HepG2 (cell line): ENCODE results near the gene B4GALT5. TPM values are rescaled to one million over a fixed set of nuclear protein-coding genes. Genes with fewer than 3 reads are reported as not detected.

ENCODE experiments used
- ATF1 ChIP-seq: IDR thresholded peaks from 2 replicates; pipeline ENCODE4 v1.6.1; 2016; ENCODE audit warnings: mild to moderate bottlenecking, control low read depth
- CC2D1A ChIP-seq: sonication (generic); formaldehyde crosslinking; IDR thresholded peaks from 2 replicates; pipeline ENCODE4 v1.8.1; 2023; ENCODE audit warnings: mild to moderate bottlenecking, missing genetic modification reagents
- CENPT ChIP-seq: sonication (generic); formaldehyde crosslinking; IDR thresholded peaks from 2 replicates; pipeline ENCODE4 v1.8.0; 2022; ENCODE audit warnings: low read depth, mild to moderate bottlenecking, moderate library complexity, missing genetic modification reagents
- DMAP1 ChIP-seq: IDR thresholded peaks from 2 replicates; pipeline ENCODE4 v1.6.1; 2016
- ETV6 ChIP-seq: sonication (generic); formaldehyde crosslinking; conservative IDR thresholded peaks from 2 replicates; pipeline ENCODE4 v1.4.0; 2020; ENCODE audit warnings: missing genetic modification reagents
- GLI4 ChIP-seq: sonication (generic); formaldehyde crosslinking; IDR thresholded peaks from 2 replicates; pipeline ENCODE4 v1.5.1; 2020; ENCODE audit warnings: missing genetic modification reagents, mild to moderate bottlenecking, moderate library complexity, borderline replicate concordance
- NR2F6 ChIP-seq, 2 experiments: IDR thresholded peaks; 2 replicates each; pipeline ENCODE4 v1.6.1; 2016; ENCODE audit warnings: antibody characterized with exemption in 1 of 2, mild to moderate bottlenecking in 1 of 2
- POGZ ChIP-seq: sonication (generic); formaldehyde crosslinking; IDR thresholded peaks from 2 replicates; pipeline ENCODE4 v1.4.0; 2020; ENCODE audit warnings: mild to moderate bottlenecking, missing genetic modification reagents
- THYN1 ChIP-seq: sonication (generic); formaldehyde crosslinking; IDR thresholded peaks from 2 replicates; pipeline ENCODE4 v1.8.1; 2023; ENCODE audit warnings: low read depth, mild to moderate bottlenecking, moderate library complexity, missing genetic modification reagents, borderline replicate concordance
- USF2 ChIP-seq, 2 experiments: sonication (generic) in 1 of 2; formaldehyde crosslinking in 1 of 2; IDR thresholded peaks; 2 replicates each; pipeline versions ENCODE4 v1.5.1 to v1.6.1; 2011 to 2020; ENCODE audit warnings: borderline replicate concordance in 1 of 2, low read depth in 1 of 2, low read length in 1 of 2, mild to moderate bottlenecking in 1 of 2, missing genetic modification reagents in 1 of 2, moderate library complexity in 1 of 2
- ZBTB33 ChIP-seq: sonication (generic); formaldehyde crosslinking; IDR thresholded peaks from 2 replicates; pipeline ENCODE4 v1.4.0; 2020; ENCODE audit warnings: missing genetic modification reagents
- ZBTB34 ChIP-seq: sonication (generic); formaldehyde crosslinking; IDR thresholded peaks from 2 replicates; pipeline ENCODE4 v1.8.0; 2022; ENCODE audit warnings: mild to moderate bottlenecking, missing genetic modification reagents
- ZKSCAN1 ChIP-seq: fragments of 150-350 bp; IDR thresholded peaks from 2 replicates; pipeline ENCODE4 v1.6.1; 2014; ENCODE audit warnings: low read length
- ZNF121 ChIP-seq: sonication (generic); formaldehyde crosslinking; IDR thresholded peaks from 2 replicates; pipeline ENCODE4 v1.5.0; 2020; ENCODE audit warnings: mild to moderate bottlenecking, missing genetic modification reagents
- ZNF317 ChIP-seq: sonication (generic); formaldehyde crosslinking; IDR thresholded peaks from 2 replicates; pipeline ENCODE4 v1.5.0; 2020; ENCODE audit warnings: mild to moderate bottlenecking, missing genetic modification reagents
- ZNF354B ChIP-seq: sonication (generic); formaldehyde crosslinking; IDR thresholded peaks from 2 replicates; pipeline ENCODE4 v1.8.0; 2022; ENCODE audit warnings: mild to moderate bottlenecking, missing genetic modification reagents
- ZNF570 ChIP-seq: sonication (generic); formaldehyde crosslinking; IDR thresholded peaks from 2 replicates; pipeline ENCODE4 v1.4.0; 2020; ENCODE audit warnings: mild to moderate bottlenecking, missing genetic modification reagents, borderline replicate concordance
- ZNF609 ChIP-seq: sonication (generic); formaldehyde crosslinking; IDR thresholded peaks from 2 replicates; pipeline ENCODE4 v1.4.0; 2020; ENCODE audit warnings: mild to moderate bottlenecking, missing genetic modification reagents, borderline replicate concordance
- ZNF678 ChIP-seq: sonication (generic); formaldehyde crosslinking; IDR thresholded peaks from 2 replicates; pipeline ENCODE4 v1.4.0; 2020; ENCODE audit warnings: mild to moderate bottlenecking, missing genetic modification reagents
- polyA plus RNA-seq, 8 experiments: library from polyadenylated mRNA; depleted of rRNA in 3 of 8; stranded (reverse) in 7 of 8; unstranded in 1 of 8; fragments of >200 nt; fragmentation: Illumina TruSeq in 4 of 8; extraction: Trizol in 4 of 8; gene quantifications; 2 replicates each; pipeline versions ENCODE4 v1.2.1 to v1.2.3, GENCODE V29; 2011 to 2016; ENCODE audit warnings: low read depth in 4 of 8, missing spikeins in 1 of 8, mixed read lengths in 1 of 8; ENCODE audit not compliant: insufficient read depth in 1 of 8
- total RNA-seq, 5 experiments: library from RNA; depleted of rRNA; stranded (reverse); fragments of >200 nt; fragmentation: Illumina TruSeq; extraction: Trizol; gene quantifications; 2 replicates each; pipeline ENCODE4 v1.2.3, GENCODE V29; 2016; ENCODE audit warnings: low read depth in 1 of 5

Gene B4GALT5
- total and polyA plus RNA-seq, 2 of the 13 experiments (the other 11 are each of a cell fraction or from before 2014, with no cell fraction given): 27.3 to 30.9 TPM

- no peak for TF ChIP-seq ZNF570 (CRISPR knock-in tag)
- TF ChIP-seq CC2D1A (CRISPR knock-in tag): no peak
- TF ChIP-seq ZNF121: no peak
- TF ChIP-seq NR2F6 (IDR thresholded peaks at IDR 0.05): no peak
- no peak for TF ChIP-seq NR2F6 (CRISPR knock-in tag; IDR thresholded peaks at IDR 0.05)
- no peak for TF ChIP-seq ZBTB33 (CRISPR knock-in tag)
- no peak for TF ChIP-seq CENPT (CRISPR knock-in tag)
- TF ChIP-seq ZNF317 (CRISPR knock-in tag): no peak
- TF ChIP-seq ZNF354B: no peak
- 0 out of 2 replicates have a peak, but pooled peaks have one; percentile 45 for TF ChIP-seq ZNF678
- TF ChIP-seq ZBTB34 (CRISPR knock-in tag): no peak
- TF ChIP-seq THYN1 (CRISPR knock-in tag): no peak
- no peak for TF ChIP-seq ATF1
- TF ChIP-seq ETV6 (CRISPR knock-in tag): no peak
- no peak for TF ChIP-seq USF2 (IDR thresholded peaks at IDR 0.05; ENCODE audit: low read depth, low read length)
- TF ChIP-seq USF2 (CRISPR knock-in tag; IDR thresholded peaks at IDR 0.05; ENCODE audit: borderline replicate concordance): no peak
- TF ChIP-seq ZNF609: 0 out of 2 replicates have a peak, but pooled peaks have one; percentile 25
- TF ChIP-seq ZKSCAN1: peak; percentile 86
- no peak for TF ChIP-seq DMAP1 (CRISPR knock-in tag)
- TF ChIP-seq POGZ (CRISPR knock-in tag): no peak
- TF ChIP-seq GLI4: no peak
Observed at GRCh38 chr20:49590163-49591017, 123.3 kb downstream of the B4GALT5 start (continued).
